ENCODE measurements around the gene TTC21A. TPM values are rescaled to one million over a fixed set of nuclear protein-coding genes. Genes with fewer than 3 reads are reported as not detected.

The TTC21A gene
- total and polyA plus RNA-seq, 2 experiments from 2014 or later: 1.8 to 2.0 TPM

DNA sequence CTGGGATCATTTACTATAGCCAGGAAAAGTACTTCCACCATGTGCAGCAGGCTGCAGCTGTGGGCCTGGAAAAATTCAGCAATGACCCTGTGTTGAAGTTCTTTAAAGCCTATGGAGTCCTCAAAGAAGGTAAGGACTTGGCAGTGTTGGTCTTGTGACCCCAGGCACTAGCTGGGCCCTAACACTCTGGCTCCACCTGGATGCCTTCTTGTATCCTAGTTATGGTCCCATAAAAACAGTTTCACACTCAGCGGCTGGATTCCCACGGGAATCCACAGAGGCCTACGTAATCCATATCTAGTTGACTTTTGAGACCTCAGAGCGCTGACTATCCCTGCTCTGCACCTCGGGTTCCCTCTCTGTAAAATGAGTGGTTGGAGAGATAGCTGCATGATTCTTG is 1.6 kb downstream of the TTC21A start:
- Histone ChIP-seq H3K4me1 (ENCODE audit: insufficient read depth) (no peaks in the 10 kb centered on the region), H3K9me2 (ENCODE audit: insufficient read depth) (no peaks in the 10 kb centered on the region), H3F3A (replicated peaks; ENCODE audit: low read depth) (no peaks in the 10 kb centered on the region), H3K4me3 (no peak overlapping the region), H3K36me3 (ENCODE audit: insufficient read depth) (no peaks in the 10 kb centered on the region), H3K27ac (ENCODE audit: low read depth) (no peak overlapping the region), H3K79me2 (replicated peaks; ENCODE audit: insufficient read depth) (peaks cover 9% of the 10 kb centered on the region), H3K27me3 (ENCODE audit: insufficient read depth) (no peaks in the 10 kb centered on the region), H4K20me1 (replicated peaks; ENCODE audit: insufficient read depth) (peaks cover 7% of the 10 kb centered on the region), H2AFZ (no peak overlapping the region), H3K4me2 (no peak overlapping the region)
- H3K9me3 Mint-ChIP-seq: no peaks in the 10 kb centered on the region; the same call in 1 of the 3 replicates
- DNase-seq (ENCODE audit: low spot score): no peak
- H3K27me3 Mint-ChIP-seq (ENCODE audit: insufficient read depth, low read depth, poor library complexity): peaks cover 10% of the 10 kb centered on the region
- ATAC-seq: no peak
- H3K4me3 Mint-ChIP-seq: peak overlapping the region; percentile 90; the same call in 2 of the 3 replicates
- peaks cover 27% of the 10 kb centered on the region for H3K4me1 Mint-ChIP-seq
- H3K27ac Mint-ChIP-seq: no peak overlapping the region
- H3K36me3 Mint-ChIP-seq (ENCODE audit: low read depth): no peaks in the 10 kb centered on the region; the same call in 1 of the 3 replicates
- TF ChIP-seq ZNF462 (CRISPR knock-in tag; IDR thresholded peaks at IDR 0.05) (no peak), EZH2 (IDR thresholded peaks at IDR 0.05; ENCODE audit: low read depth, unreplicated experiment) (no peak), CTCF (conservative IDR thresholded peaks at IDR 0.05; ENCODE audit: low read depth in 2 of 2) (no peak)

All from GM23338 (cell line).